Activated CD4-positive, alpha-beta T cell treated with anti-CD3 and anti-CD28 coated beads, Interleukin-2, amount 50 U/mL, for 16 hours (primary cell): ENCODE results near the gene SPATC1L.

Source experiments
- DNase-seq: peaks from one replicate; pipeline ENCODE4 v3.0.0-alpha.2; 2020

The SPATC1L gene

DNA sequence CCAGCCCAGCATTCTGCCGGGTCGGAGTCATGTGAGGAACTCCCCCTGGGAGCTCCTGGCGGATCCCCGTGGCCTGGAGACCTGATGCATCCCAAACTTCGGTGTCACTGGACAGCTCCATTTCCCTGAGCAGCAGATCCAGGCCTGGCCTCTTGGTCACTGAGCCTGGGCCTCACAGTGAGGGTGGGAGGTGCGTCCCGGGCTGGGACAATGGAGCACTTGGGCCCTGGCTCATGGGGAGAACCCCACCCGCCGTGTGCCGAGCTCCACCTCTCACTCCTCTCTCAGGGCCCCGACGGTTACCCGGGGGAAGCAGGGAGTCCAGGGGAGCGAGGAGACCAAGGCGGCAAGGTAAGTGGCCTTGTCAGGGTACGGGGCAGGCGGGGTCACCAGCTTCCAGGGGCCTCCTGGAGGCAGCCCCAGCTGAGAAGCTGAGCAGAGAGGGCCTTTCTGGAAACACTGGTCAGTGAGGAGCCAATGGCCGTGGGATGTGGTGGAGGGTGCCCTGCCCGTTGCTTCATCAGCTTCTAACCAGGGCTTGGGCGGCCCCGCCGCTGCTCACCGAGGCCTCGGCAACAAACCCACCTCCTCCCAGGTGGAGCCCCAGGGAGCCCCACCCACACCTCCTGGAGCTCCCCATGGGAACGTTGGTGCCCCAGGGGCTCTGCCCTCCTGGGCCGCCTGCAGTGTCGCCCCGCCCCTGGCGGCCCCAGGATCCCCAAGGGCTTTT is 66.5 kb downstream of the SPATC1L start:
- no peak for DNase-seq

DNA sequence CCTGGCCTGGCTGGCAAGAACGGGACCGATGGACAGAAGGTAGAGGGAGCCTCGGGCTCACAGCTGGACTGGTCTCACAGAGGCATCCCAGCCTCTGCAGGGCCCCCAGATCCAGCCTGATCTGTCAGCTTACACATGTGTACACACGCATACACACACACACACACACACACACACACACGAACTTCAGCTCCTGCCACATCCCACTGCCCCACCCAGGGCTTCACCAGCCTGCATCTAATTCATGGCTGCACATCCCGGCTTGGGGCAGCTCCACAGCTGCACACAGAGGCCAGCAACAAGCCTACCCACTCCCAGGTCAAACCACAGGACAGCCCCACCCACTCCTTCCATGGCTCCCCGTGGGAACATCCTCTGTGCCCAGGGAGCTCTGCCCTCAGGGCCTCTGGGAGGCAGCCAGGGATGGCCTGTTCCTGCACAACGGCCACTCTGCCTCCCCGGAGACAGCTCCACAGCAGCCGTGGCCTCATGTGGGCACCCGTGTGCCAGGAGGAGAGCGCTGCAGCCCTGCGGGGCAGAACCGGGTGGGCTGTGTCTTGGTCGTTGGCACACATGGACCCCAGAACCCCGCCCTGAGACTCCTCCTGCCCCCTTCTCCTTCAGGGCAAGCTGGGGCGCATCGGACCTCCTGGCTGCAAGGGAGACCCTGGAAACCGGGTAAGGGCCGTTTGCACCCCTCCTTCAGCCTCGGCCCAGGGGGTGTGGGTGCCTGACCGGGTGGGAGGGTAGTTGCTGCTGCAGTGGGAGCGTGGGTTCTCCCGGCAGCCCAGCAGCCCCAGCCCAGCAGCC is 67.3 kb downstream of the SPATC1L start:
- DNase-seq: no peak

DNA sequence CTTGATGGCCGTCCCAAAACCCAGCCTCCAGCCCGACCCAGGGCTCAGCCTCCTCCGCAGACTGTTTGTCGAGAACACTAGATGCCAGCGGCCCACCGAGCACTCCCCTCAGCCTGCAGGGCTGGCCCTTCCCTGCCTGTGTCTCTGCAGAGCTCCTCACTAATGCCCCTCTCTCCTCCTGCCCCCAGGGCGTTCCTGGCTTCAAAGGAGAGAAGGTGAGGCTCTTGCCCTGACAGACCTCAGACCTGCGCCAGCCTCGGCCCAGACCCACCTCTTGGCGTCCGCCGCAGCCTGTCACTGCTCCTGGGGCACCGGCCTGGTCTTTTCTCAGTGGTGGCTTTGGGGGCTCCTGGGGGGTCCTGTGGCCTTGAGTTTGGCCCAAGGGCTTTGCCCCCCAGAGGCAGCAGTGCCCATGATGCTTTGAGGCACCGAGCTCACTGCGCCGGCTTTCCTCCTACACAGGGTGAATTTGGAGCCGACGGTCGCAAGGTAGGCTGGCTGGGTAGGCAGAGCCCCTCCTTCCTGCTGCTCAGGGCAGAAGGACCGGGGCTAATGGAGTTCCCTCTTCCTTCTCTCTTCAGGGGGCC is 68.0 kb downstream of the SPATC1L start:
- no peak for DNase-seq

DNA sequence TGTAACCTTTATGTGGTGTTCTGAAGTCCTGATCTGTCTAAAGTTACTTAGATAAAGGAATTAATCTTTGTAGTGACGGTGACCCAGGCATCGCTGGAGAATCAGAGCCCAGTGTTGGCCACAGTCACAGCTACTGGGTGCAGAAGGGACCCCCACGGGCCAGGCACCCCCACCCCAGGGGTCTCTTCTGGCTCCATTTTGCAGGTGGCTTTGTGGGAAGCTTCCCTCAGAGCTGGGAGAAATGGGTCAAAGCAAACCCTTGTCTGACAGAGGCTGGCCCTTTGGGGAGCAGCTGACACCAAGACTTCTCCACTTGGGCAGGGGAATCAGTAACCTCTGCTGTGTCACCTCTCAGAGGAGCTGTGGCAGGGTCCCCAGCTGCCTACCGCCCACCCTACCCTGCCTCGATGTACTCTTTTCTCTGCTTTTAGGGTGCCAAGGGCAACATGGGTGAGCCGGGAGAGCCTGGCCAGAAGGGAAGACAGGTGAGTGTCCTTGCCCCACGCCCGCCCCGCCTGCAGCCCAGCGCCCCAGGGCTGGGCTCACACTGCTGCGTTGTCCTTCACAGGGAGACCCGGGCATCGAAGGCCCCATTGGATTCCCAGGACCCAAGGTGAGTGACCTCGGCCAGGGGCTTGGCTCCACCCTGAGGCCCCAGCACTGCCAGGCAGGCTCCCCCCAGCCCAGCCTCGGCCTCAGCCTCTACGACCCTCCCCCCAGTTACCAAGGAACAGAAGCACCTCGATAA is 68.6 kb downstream of the SPATC1L start:
- no peak for DNase-seq

DNA sequence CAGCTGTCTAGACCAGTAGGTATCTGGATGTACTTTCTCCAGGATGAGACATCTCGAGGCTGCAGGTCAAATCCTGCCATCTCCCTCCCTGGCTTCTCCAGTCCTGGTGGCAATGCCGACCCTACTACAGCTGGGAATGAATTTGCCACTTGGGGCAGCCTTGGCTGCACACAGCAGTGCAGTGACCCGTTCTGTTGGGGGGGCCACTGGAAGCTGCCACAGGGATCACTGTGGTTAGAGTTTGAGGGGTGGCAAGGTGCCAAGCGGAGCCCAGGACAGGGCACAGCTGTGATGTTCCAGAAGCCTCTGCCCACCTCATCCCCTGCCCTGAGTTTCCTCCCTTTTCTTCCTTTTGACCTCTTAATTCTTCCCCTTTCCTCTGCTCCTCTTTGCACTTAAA is 69.3 kb downstream of the SPATC1L start:
- no peak for DNase-seq

DNA sequence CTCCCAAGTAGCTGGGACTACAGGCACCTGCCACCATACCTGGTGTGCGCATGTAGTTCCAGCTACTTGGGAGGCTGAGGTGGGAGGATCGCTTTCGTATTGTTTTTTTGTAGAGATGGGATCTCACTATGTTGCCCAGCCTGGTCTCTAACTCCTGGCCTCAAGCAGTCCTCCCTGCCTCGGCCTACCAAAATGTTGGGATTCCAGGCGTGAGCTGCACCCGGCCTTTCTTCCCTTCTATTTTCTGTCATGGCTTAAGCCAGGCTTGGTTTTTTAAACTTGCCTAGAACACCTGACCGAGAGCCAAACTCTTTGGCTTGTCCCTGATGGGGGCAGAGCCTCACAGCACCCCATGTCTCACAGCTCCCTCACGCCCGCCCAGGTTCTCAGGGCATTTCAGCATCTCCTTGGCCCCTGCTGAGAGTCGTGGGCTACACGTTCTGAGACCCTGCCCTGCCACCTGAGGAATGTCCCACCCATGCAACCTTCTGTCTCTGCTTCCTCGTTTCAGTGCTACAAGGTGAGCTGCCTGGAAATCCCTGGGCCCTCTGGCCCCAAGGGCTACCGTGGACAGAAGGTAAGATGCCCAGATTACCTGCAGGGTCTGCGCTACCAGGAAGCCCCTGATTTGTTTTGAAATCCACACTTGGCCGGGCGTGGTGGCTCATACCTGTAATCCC is 70.6 kb downstream of the SPATC1L start:
- no peak for DNase-seq

DNA sequence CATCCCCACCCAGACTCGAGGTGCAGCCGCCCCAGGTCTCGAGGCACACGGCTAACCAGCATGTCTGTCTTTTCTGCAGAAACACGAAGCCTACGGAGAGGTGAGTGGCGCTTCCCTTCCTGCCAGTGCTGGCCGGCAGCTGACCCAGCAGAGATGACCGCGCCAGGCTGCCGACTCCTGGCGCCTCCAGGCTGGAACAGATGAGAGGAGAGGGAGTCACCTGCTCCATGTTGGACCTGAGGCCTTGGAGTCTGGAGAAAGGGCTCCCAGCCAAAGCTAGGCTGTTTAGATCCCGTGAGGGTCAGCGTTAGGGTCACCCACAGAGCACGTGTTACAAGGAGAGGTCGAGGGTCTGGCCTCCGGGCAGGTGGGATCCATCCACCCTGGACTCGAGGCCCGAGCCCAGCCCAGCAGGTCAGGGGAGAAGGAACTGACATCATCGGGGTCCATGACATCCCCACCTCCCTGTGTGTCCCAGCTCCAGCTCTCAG is 71.5 kb downstream of the SPATC1L start:
- no peak for DNase-seq

DNA sequence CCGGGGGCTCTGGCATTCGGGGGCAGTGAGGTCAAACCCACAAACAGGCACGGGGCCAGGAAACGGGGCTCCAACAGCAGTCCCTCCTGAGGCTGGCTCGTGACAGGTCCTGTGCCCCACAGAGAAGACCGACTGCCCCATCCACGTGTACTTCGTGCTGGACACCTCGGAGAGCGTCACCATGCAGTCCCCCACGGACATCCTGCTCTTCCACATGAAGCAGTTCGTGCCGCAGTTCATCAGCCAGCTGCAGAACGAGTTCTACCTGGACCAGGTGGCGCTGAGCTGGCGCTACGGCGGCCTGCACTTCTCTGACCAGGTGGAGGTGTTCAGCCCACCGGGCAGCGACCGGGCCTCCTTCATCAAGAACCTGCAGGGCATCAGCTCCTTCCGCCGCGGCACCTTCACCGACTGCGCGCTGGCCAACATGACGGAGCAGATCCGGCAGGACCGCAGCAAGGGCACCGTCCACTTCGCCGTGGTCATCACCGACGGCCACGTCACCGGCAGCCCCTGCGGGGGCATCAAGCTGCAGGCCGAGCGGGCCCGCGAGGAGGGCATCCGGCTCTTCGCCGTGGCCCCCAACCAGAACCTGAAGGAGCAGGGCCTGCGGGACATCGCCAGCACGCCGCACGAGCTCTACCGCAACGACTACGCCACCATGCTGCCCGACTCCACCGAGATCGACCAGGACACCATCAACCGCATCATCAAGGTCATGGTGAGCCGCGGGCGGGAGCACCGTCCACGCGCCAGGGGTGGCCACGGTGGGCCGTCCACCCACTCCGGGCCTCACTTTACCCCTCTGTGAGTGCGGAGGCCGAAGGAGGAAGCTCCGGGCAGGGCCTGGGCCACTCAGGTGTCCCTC is 72.2 kb downstream of the SPATC1L start:
- no peak for DNase-seq

DNA sequence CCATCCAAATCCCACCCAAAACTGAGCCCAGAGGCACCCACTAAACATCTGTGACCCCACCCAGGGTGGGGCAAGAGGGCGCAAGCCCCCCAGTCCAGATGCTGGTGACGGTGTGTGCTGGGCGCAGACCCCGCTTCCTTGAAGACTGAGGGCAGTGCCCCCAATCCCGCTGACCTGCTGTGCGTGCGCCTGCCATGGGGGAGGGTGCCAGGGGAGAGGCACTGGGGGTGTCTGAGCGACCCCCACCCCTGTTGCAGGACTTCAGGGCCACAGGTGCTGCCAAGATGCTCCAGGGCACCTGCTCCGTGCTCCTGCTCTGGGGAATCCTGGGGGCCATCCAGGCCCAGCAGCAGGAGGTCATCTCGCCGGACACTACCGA is 73.1 kb downstream of the SPATC1L start:
- DNase-seq: no peak
